Neural progenitor cell (in vitro differentiated cells): ENCODE data around the gene PTPN14. TPM values are rescaled to one million over a fixed set of nuclear protein-coding genes. Genes with fewer than 3 reads are reported as not detected.

Source experiments
- DNase-seq: peaks from one replicate; pipeline ENCODE4 v3.0.0-alpha.2; 2016; ENCODE audit warnings: low spot score
- H2AFZ ChIP-seq: fragments of 200-600 bp; sonication (generic); replicated peaks from 2 replicates; pipeline ENCODE4 v1.6.1; 2016; ENCODE audit warnings: antibody characterized with exemption
- H3F3A ChIP-seq: fragments of 200-600 bp; sonication (generic); 2 replicates; pipeline ENCODE4 v1.6.1; 2016; ENCODE audit warnings: antibody characterized with exemption, low read depth
- H3K27ac ChIP-seq: fragments of 200-600 bp; sonication (generic); 2 replicates; pipeline ENCODE4 v1.5.1; 2016; ENCODE audit warnings: mild to moderate bottlenecking
- H3K27me3 ChIP-seq: fragments of 200-600 bp; sonication (generic); 2 replicates; pipeline ENCODE4 v1.6.1; 2016; ENCODE audit warnings: mild to moderate bottlenecking, moderate library complexity
- H3K36me3 ChIP-seq: fragments of 200-600 bp; sonication (generic); 2 replicates; pipeline ENCODE4 v1.5.1; 2016
- H3K4me1 ChIP-seq: fragments of 200-600 bp; sonication (generic); 2 replicates; pipeline ENCODE4 v1.6.1; 2016; ENCODE audit warnings: mixed run types
- H3K4me2 ChIP-seq: fragments of 200-600 bp; sonication (generic); 2 replicates; pipeline ENCODE4 v1.6.1; 2016
- H3K4me3 ChIP-seq: fragments of 200-600 bp; sonication (generic); 2 replicates; pipeline ENCODE4 v1.5.1; 2016
- H3K79me2 ChIP-seq: fragments of 200-600 bp; sonication (generic); 2 replicates; pipeline ENCODE4 v1.6.1; 2016; ENCODE audit warnings: low read depth
- H3K9ac ChIP-seq: fragments of 200-600 bp; sonication (generic); 2 replicates; pipeline ENCODE4 v1.6.1; 2016
- H3K9me3 ChIP-seq: fragments of 200-600 bp; sonication (generic); 2 replicates; pipeline ENCODE4 v1.5.1; 2016; ENCODE audit warnings: low read depth
- H4K20me1 ChIP-seq: fragments of 200-600 bp; sonication (generic); 2 replicates; pipeline ENCODE4 v1.6.1; 2016; ENCODE audit warnings: low read depth
- H3K27ac Mint-ChIP-seq: 3 replicates; pipeline ENCODE4 v1.8.0; 2021; ENCODE audit warnings: mixed read lengths
- H3K27me3 Mint-ChIP-seq: 2 replicates; pipeline ENCODE4 v1.8.0; 2022; ENCODE audit warnings: low read depth, mild to moderate bottlenecking, inconsistent platforms, moderate library complexity, mixed read lengths; ENCODE audit not compliant: insufficient read depth
- H3K36me3 Mint-ChIP-seq: 3 replicates; pipeline ENCODE4 v1.8.0; 2021; ENCODE audit warnings: mixed read lengths
- H3K4me1 Mint-ChIP-seq: 3 replicates; pipeline ENCODE4 v1.8.0; 2021; ENCODE audit warnings: mixed read lengths
- H3K4me3 Mint-ChIP-seq: 3 replicates; pipeline ENCODE4 v1.8.0; 2021; ENCODE audit warnings: mild to moderate bottlenecking, moderate library complexity, mixed read lengths
- H3K9me3 Mint-ChIP-seq: 3 replicates; pipeline ENCODE4 v1.8.0; 2020; ENCODE audit warnings: mixed read lengths
- EZH2 ChIP-seq: fragments of 200-600 bp; sonication (generic); IDR thresholded peaks from 2 replicates; pipeline ENCODE4 v1.6.1; 2017; ENCODE audit warnings: antibody characterized with exemption, mild to moderate bottlenecking, moderate library complexity
- EZH2phosphoT487 ChIP-seq: fragments of 200-600 bp; sonication (generic); IDR thresholded peaks from 2 replicates; pipeline ENCODE4 v1.6.1; 2017; ENCODE audit warnings: antibody characterized with exemption
- total RNA-seq: library from RNA; depleted of rRNA; stranded (reverse); fragments of >200 nt; gene quantifications from 2 replicates; pipeline ENCODE4 v1.2.3, GENCODE V29; 2015; ENCODE audit warnings: low replicate concordance
- TF ChIP-seq, protein P1 (sequence below): fragments of 200-600 bp; sonication (generic); IDR thresholded peaks from 2 replicates; pipeline ENCODE4 v1.5.1; 2017; ENCODE audit warnings: antibody characterized with exemption, mild to moderate bottlenecking

The PTPN14 gene
- total RNA-seq, 1 donor from 2014 or later: 28.3 TPM

DNA sequence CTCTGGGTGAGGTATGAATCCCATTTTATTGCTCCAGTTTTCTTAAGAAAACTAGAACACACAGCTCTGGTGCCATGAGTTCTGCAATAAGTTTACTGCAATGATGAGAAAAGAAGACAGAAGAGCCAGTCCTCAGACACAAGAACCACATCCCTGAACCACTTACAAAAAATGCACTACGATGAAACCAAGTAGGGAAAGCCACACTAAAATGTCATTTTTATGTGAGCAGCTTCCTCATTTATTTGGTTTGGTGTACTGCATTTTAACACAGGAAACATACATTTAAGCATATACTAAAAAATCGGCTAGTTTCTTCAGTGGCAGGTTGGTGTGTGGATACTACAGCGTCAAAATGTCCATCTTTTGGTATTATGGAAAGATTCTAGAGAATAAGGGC is 95.9 kb downstream of the PTPN14 start:
- no peaks in the 10 kb centered on the region for H3K36me3 Mint-ChIP-seq
- Histone ChIP-seq H4K20me1 (peaks cover 11% of the 10 kb centered on the region), H2AFZ (no peak overlapping the region), H3K4me1 (peaks cover 16% of the 10 kb centered on the region), H3K27ac (no peak overlapping the region), H3K9me3 (no peaks in the 10 kb centered on the region), H3K9ac (no peak overlapping the region), H3K27me3 (no peaks in the 10 kb centered on the region), H3K36me3 (no peaks in the 10 kb centered on the region), H3F3A (no peaks in the 10 kb centered on the region), H3K4me3 (no peak overlapping the region), H3K4me2 (no peak overlapping the region), H3K79me2 (peaks cover 51% of the 10 kb centered on the region)
- H3K4me3 Mint-ChIP-seq: no peak overlapping the region
- H3K27me3 Mint-ChIP-seq: peaks cover 4% of the 10 kb centered on the region
- H3K27ac Mint-ChIP-seq: no peak overlapping the region
- TF ChIP-seq, protein P1, sequence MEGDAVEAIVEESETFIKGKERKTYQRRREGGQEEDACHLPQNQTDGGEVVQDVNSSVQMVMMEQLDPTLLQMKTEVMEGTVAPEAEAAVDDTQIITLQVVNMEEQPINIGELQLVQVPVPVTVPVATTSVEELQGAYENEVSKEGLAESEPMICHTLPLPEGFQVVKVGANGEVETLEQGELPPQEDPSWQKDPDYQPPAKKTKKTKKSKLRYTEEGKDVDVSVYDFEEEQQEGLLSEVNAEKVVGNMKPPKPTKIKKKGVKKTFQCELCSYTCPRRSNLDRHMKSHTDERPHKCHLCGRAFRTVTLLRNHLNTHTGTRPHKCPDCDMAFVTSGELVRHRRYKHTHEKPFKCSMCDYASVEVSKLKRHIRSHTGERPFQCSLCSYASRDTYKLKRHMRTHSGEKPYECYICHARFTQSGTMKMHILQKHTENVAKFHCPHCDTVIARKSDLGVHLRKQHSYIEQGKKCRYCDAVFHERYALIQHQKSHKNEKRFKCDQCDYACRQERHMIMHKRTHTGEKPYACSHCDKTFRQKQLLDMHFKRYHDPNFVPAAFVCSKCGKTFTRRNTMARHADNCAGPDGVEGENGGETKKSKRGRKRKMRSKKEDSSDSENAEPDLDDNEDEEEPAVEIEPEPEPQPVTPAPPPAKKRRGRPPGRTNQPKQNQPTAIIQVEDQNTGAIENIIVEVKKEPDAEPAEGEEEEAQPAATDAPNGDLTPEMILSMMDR: no peak
- TF ChIP-seq EZH2: no peak
- TF ChIP-seq EZH2phosphoT487: no peak
- no peaks in the 10 kb centered on the region for H3K9me3 Mint-ChIP-seq
- H3K4me1 Mint-ChIP-seq: peaks cover 28% of the 10 kb centered on the region
- DNase-seq: no peak

DNA sequence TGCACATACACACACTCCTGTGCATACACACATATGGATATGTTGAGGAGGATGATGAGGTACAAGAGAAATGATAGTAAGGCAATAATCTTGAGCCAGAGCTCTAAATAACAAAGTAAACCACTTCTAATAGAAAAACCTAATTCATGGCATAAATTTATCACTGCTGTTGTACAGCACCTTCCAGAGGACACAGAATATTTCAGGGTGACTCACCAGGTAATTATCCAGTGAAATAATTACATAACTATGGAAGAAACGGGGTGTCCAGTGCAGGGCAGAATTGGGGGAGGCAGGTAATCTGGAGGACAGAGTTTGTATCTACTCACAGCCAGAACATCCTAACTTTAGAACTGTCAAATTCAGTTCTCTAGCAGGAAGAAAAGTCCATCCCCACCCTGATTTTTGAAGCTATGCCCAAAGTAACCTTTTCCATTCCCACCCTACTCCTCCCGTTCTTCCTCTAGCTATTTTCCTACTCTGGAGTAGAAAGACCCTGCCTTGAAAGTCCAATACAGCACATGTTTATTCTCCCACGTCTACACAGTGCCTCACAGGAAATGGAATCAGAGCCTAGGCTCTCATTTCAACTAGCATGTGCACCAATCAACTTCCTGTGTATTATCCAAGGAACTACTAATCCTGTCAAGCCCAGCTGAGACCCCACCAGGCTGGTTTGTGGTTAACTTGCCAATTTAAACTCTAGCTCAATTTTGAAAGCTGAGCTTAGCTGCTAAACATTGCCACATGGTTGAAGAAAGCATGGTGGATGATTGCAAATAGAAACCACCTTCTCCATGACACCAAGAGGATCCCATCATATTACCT is 96.6 kb downstream of the PTPN14 start:
- no peaks in the 10 kb centered on the region for H3K27me3 ChIP-seq
- Mint-ChIP-seq H3K4me1 (peaks cover 24% of the 10 kb centered on the region), H3K27me3 (peaks cover 4% of the 10 kb centered on the region), H3K9me3 (no peaks in the 10 kb centered on the region), H3K36me3 (no peaks in the 10 kb centered on the region), H3K27ac (no peak overlapping the region), H3K4me3 (no peak overlapping the region)
- no peak overlapping the region for H3K9ac ChIP-seq
- H3F3A ChIP-seq: no peaks in the 10 kb centered on the region
- H3K27ac ChIP-seq: no peak overlapping the region
- H3K4me1 ChIP-seq: peaks cover 16% of the 10 kb centered on the region
- no peak overlapping the region for H2AFZ ChIP-seq
- TF ChIP-seq, protein P1: no peak
- no peak for TF ChIP-seq EZH2
- TF ChIP-seq EZH2phosphoT487: no peak
- no peak for DNase-seq
- peaks cover 51% of the 10 kb centered on the region for H3K79me2 ChIP-seq
- no peak overlapping the region for H3K4me2 ChIP-seq
- H3K4me3 ChIP-seq: no peak overlapping the region
- H3K9me3 ChIP-seq: no peaks in the 10 kb centered on the region
- peaks cover 9% of the 10 kb centered on the region for H4K20me1 ChIP-seq
- H3K36me3 ChIP-seq: no peaks in the 10 kb centered on the region

DNA sequence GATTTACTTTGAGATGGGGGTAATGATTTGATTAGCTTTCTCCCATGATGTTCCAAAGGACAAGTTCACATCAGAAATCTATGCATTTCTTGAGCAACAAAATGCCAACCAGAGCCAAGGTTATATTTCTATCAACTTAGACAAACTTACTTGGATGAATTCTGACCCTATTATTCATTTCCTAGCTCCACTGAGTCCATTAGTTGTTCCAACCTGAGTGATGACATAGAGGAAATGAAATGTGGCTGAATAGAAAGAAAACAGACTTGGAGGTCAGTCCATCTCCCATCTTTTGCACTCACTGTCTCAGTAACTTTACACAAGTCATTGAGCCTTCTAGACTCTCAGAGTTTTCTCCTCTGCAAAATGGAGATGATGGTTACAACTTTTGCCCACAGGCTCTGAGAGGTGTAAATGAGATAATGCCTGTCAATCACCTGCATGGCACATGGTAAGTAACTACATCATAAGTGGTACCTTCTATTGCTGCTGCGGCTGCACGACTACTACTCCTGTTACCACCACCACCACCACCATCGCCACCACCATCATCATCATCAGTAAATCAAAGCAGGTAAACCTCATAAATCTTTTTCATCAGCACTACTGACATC is 98.2 kb downstream of the PTPN14 start:
- Histone ChIP-seq H2AFZ (no peak overlapping the region), H3K9ac (no peak overlapping the region), H4K20me1 (peaks cover 9% of the 10 kb centered on the region), H3K79me2 (peaks cover 48% of the 10 kb centered on the region), H3K27me3 (no peaks in the 10 kb centered on the region), H3K27ac (no peak overlapping the region), H3K36me3 (no peaks in the 10 kb centered on the region), H3K4me1 (peaks cover 16% of the 10 kb centered on the region), H3K4me3 (no peak overlapping the region), H3K9me3 (no peaks in the 10 kb centered on the region), H3K4me2 (no peak overlapping the region), H3F3A (no peaks in the 10 kb centered on the region)
- H3K9me3 Mint-ChIP-seq: peaks cover 3% of the 10 kb centered on the region
- no peak overlapping the region for H3K4me3 Mint-ChIP-seq
- no peak for DNase-seq
- H3K36me3 Mint-ChIP-seq: peaks cover 7% of the 10 kb centered on the region
- no peak for TF ChIP-seq EZH2
- TF ChIP-seq, protein P1: no peak
- no peak for TF ChIP-seq EZH2phosphoT487
- no peak overlapping the region for H3K27ac Mint-ChIP-seq
- H3K27me3 Mint-ChIP-seq: peaks cover 2% of the 10 kb centered on the region
- H3K4me1 Mint-ChIP-seq: peaks cover 24% of the 10 kb centered on the region
